Measurements from ENCODE around the gene MIF4GD. TPM values are rescaled to one million over a fixed set of nuclear protein-coding genes. Genes with fewer than 3 reads are reported as not detected.

The MIF4GD gene
- total and polyA plus RNA-seq, 9 of the 15 experiments (the other 6 are each of a cell fraction or from before 2014, with no cell fraction given), result 11.8 to 63.8 (median 28.1) TPM

DNA sequence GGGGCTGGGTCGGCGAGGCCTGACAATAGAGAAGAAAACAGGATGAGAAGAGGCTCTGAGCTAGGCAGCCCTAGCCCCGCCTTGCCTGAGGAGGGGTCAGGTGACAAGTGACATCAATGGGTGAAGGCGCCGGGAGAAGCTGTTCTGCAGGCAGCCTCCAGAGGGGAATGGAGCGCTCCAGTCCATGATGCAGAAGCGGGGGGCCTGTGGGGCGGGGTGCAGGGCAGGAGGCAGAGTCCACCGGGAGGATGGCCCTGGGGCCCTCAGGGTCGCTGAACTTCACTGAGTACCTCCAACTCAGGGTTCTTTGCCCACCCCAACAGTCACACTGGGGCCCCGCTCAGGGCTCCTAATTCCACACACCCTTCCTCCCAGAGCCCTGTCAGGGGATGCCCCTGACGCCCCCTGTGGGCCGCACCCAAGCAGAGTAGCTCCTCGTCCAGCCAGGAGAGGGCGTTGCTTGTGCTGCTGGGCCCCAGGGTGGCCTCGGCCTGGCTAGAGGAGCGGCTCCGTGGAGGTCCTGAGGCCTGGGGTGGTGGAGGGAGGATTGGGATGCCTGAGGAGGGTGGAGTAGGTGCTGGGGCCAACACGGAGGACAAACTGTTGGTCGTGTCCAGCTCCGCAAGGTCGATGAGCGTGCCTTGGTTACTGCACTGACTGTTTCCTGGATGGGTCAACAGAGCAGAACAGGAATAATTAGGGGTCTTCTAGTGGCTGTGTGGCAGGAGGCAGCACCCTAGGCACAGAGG, 30.5 kb downstream of the MIF4GD start (continued):
- TF ChIP-seq ZKSCAN8 (CRISPR knock-in tag; IDR thresholded peaks at IDR 0.05), result no peak
- TF ChIP-seq ETV5 (CRISPR knock-in tag; IDR thresholded peaks at IDR 0.05; ENCODE audit: low read depth), result no peak

DNA sequence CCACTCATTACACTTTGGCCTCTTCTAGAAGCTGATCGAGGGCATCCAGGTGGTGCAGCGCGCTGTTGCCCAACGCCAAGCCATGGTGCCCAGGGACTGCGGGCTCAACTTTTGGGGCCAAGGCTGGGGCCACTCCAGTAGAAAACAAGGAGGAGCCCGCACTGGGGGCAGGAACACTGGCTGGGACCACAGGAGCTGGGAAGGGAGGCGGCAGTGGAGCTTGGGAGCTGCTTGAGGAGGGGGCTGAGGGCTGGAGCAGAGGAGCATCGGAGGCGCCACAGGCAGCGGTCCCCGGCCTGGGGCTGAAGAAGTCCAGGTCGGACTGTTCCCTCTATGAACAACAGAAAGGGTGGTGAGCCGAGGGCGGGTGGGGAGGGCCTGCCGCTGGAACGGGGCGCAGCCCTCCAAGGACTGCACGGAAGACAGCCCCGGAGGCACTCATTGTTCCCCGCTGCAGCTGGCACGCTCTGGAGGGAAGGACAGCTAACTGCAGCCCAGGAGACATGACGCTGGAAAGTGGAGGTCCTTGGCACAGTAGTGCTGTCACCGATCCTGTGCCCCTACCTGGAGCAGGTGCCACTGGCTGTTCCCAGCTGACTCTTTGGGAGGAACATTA, 31.1 kb downstream of the MIF4GD start:
- intact Hi-C loops (cut with micrococcal nuclease) (loop anchor here (2.0 to 5.0 kb wide), 2 partner anchors 21 to 128 kb away; partner anchors contain the start of genes GGA3 and MRPS7), in situ Hi-C loops (cut with MboI) (no loop called here)
- no peaks in the 10 kb centered on the region for H3K9me1 ChIP-seq (ENCODE audit: control insufficient read depth, insufficient read depth, low read length)
- TF ChIP-seq POLR2G (IDR thresholded peaks at IDR 0.05; ENCODE audit: low read depth, low read length) (peak; percentile 57; the same call in 1 of the 2 replicates), NR2C2 (CRISPR knock-in tag; IDR thresholded peaks at IDR 0.05) (no peak), NR2C2 (tag; IDR thresholded peaks at IDR 0.05) (0 out of 2 replicates have a peak, but pooled peaks have one; percentile 26), TCF15 (CRISPR knock-in tag; IDR thresholded peaks at IDR 0.05) (0 out of 2 replicates have a peak, but pooled peaks have one; percentile 17), RBFOX2 (IDR thresholded peaks at IDR 0.05; ENCODE audit: low read depth, low read length) (peak; percentile 7; the same call in 1 of the 2 replicates), ZNF561 (CRISPR knock-in tag; conservative IDR thresholded peaks at IDR 0.05) (0 out of 2 replicates have a peak, but pooled peaks have one; percentile 9)
- TF ChIP-seq, protein P1, sequence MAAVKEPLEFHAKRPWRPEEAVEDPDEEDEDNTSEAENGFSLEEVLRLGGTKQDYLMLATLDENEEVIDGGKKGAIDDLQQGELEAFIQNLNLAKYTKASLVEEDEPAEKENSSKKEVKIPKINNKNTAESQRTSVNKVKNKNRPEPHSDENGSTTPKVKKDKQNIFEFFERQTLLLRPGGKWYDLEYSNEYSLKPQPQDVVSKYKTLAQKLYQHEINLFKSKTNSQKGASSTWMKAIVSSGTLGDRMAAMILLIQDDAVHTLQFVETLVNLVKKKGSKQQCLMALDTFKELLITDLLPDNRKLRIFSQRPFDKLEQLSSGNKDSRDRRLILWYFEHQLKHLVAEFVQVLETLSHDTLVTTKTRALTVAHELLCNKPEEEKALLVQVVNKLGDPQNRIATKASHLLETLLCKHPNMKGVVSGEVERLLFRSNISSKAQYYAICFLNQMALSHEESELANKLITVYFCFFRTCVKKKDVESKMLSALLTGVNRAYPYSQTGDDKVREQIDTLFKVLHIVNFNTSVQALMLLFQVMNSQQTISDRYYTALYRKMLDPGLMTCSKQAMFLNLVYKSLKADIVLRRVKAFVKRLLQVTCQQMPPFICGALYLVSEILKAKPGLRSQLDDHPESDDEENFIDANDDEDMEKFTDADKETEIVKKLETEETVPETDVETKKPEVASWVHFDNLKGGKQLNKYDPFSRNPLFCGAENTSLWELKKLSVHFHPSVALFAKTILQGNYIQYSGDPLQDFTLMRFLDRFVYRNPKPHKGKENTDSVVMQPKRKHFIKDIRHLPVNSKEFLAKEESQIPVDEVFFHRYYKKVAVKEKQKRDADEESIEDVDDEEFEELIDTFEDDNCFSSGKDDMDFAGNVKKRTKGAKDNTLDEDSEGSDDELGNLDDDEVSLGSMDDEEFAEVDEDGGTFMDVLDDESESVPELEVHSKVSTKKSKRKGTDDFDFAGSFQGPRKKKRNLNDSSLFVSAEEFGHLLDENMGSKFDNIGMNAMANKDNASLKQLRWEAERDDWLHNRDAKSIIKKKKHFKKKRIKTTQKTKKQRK (IDR thresholded peaks at IDR 0.05; ENCODE audit: borderline replicate concordance, low read depth, low read length), result no peak
- FAIRE-seq (no peak), ATAC-seq (no peak), DNase-seq (ENCODE audit: extremely low read depth in 1 of 4, low spot score in 3 of 4) (no peak)
- no peaks in the 10 kb centered on the region for H3K27me3 ChIP-seq (ENCODE audit: control insufficient read depth in 2 of 2, insufficient read depth in 2 of 2, low read length in 2 of 2)
- peaks cover 15 to 36% of the 10 kb centered on the region in 2 experiments for H3K4me1 ChIP-seq (replicated peaks in 1 of 2; ENCODE audit: control insufficient read depth in 2 of 2, insufficient read depth in 2 of 2, low read length in 2 of 2)
- no peak overlapping the region for H3K9ac ChIP-seq (ENCODE audit: insufficient read depth in 1 of 2, low read depth in 2 of 2, low read length in 2 of 2)
- H3K27ac ChIP-seq (ENCODE audit: extremely low read depth, low read depth, low read length), result peak overlapping the region; percentile 23; the same call in 2 of the 3 replicates
- no peak overlapping the region for H3K4me3 ChIP-seq
- no peak overlapping the region for H2AFZ ChIP-seq (ENCODE audit: low read depth, low read length)
- WGBS (ENCODE audit: insufficient coverage, low coverage, missing lambda C conversion rate), result 96% methylated on average over 18 of the region's 23 CpGs
- H3K36me3 ChIP-seq (ENCODE audit: control insufficient read depth, insufficient read depth, low read length), result peaks cover 98% of the 10 kb centered on the region
- no peaks in the 10 kb centered on the region for H3K79me2 ChIP-seq (ENCODE audit: control insufficient read depth, insufficient read depth, low read length)
- ChIA-PET POLR2A (interaction anchor here (0.6 to 3.1 kb wide), 25 partner anchors 10 to 321 kb away, joined by 3 to 38 read pairs (median 4); partner anchors contain the start of genes ARMC7, GGA3, GRB2 and MIF4GD), CTCF (ENCODE audit: low intra/inter-chr PET ratio) (interaction anchor here (0.9 to 3.1 kb wide), 7 partner anchors 21 to 508 kb away, joined by 3 to 20 read pairs (median 4); partner anchors contain the start of genes GGA3, MIF4GD and MRPS7)
- BruUV-seq (replicated peaks), result no TSS peak
- no peaks in the 10 kb centered on the region for H3K9me3 ChIP-seq (replicated peaks; ENCODE audit: control insufficient read depth, insufficient read depth, low read depth, low read length)
- no peak overlapping the region for H3K4me2 ChIP-seq (ENCODE audit: insufficient read depth, low read length)
- peaks cover 25% of the 10 kb centered on the region for H4K20me1 ChIP-seq (replicated peaks; ENCODE audit: control insufficient read depth, insufficient read depth, low read length)

All from K562 (cell line).